Neural progenitor cell (in vitro differentiated cells): ENCODE data around the gene DNAJB8. TPM values are rescaled to one million over a fixed set of nuclear protein-coding genes. Genes with fewer than 3 reads are reported as not detected.
A peak's percentile ranks its signal among the peaks of the same experiment; 100 is the strongest.

Source experiments
- DNase-seq: peaks from one replicate; pipeline ENCODE4 v3.0.0-alpha.2; 2016; ENCODE audit warnings: low spot score
- H2AFZ ChIP-seq: fragments of 200-600 bp; sonication (generic); replicated peaks from 2 replicates; pipeline ENCODE4 v1.6.1; 2016; ENCODE audit warnings: antibody characterized with exemption
- H3F3A ChIP-seq: fragments of 200-600 bp; sonication (generic); 2 replicates; pipeline ENCODE4 v1.6.1; 2016; ENCODE audit warnings: antibody characterized with exemption, low read depth
- H3K27ac ChIP-seq: fragments of 200-600 bp; sonication (generic); 2 replicates; pipeline ENCODE4 v1.5.1; 2016; ENCODE audit warnings: mild to moderate bottlenecking
- H3K27me3 ChIP-seq: fragments of 200-600 bp; sonication (generic); 2 replicates; pipeline ENCODE4 v1.6.1; 2016; ENCODE audit warnings: mild to moderate bottlenecking, moderate library complexity
- H3K36me3 ChIP-seq: fragments of 200-600 bp; sonication (generic); 2 replicates; pipeline ENCODE4 v1.5.1; 2016
- H3K4me1 ChIP-seq: fragments of 200-600 bp; sonication (generic); 2 replicates; pipeline ENCODE4 v1.6.1; 2016; ENCODE audit warnings: mixed run types
- H3K4me2 ChIP-seq: fragments of 200-600 bp; sonication (generic); 2 replicates; pipeline ENCODE4 v1.6.1; 2016
- H3K4me3 ChIP-seq: fragments of 200-600 bp; sonication (generic); 2 replicates; pipeline ENCODE4 v1.5.1; 2016
- H3K79me2 ChIP-seq: fragments of 200-600 bp; sonication (generic); 2 replicates; pipeline ENCODE4 v1.6.1; 2016; ENCODE audit warnings: low read depth
- H3K9ac ChIP-seq: fragments of 200-600 bp; sonication (generic); 2 replicates; pipeline ENCODE4 v1.6.1; 2016
- H3K9me3 ChIP-seq: fragments of 200-600 bp; sonication (generic); 2 replicates; pipeline ENCODE4 v1.5.1; 2016; ENCODE audit warnings: low read depth
- H4K20me1 ChIP-seq: fragments of 200-600 bp; sonication (generic); 2 replicates; pipeline ENCODE4 v1.6.1; 2016; ENCODE audit warnings: low read depth
- H3K27ac Mint-ChIP-seq: 3 replicates; pipeline ENCODE4 v1.8.0; 2021; ENCODE audit warnings: mixed read lengths
- H3K27me3 Mint-ChIP-seq: 2 replicates; pipeline ENCODE4 v1.8.0; 2022; ENCODE audit warnings: low read depth, mild to moderate bottlenecking, inconsistent platforms, moderate library complexity, mixed read lengths; ENCODE audit not compliant: insufficient read depth
- H3K36me3 Mint-ChIP-seq: 3 replicates; pipeline ENCODE4 v1.8.0; 2021; ENCODE audit warnings: mixed read lengths
- H3K4me1 Mint-ChIP-seq: 3 replicates; pipeline ENCODE4 v1.8.0; 2021; ENCODE audit warnings: mixed read lengths
- H3K4me3 Mint-ChIP-seq: 3 replicates; pipeline ENCODE4 v1.8.0; 2021; ENCODE audit warnings: mild to moderate bottlenecking, moderate library complexity, mixed read lengths
- H3K9me3 Mint-ChIP-seq: 3 replicates; pipeline ENCODE4 v1.8.0; 2020; ENCODE audit warnings: mixed read lengths
- EZH2 ChIP-seq: fragments of 200-600 bp; sonication (generic); IDR thresholded peaks from 2 replicates; pipeline ENCODE4 v1.6.1; 2017; ENCODE audit warnings: antibody characterized with exemption, mild to moderate bottlenecking, moderate library complexity
- EZH2phosphoT487 ChIP-seq: fragments of 200-600 bp; sonication (generic); IDR thresholded peaks from 2 replicates; pipeline ENCODE4 v1.6.1; 2017; ENCODE audit warnings: antibody characterized with exemption
- total RNA-seq: library from RNA; depleted of rRNA; stranded (reverse); fragments of >200 nt; gene quantifications from 2 replicates; pipeline ENCODE4 v1.2.3, GENCODE V29; 2015; ENCODE audit warnings: low replicate concordance
- TF ChIP-seq, protein P1 (sequence below): fragments of 200-600 bp; sonication (generic); IDR thresholded peaks from 2 replicates; pipeline ENCODE4 v1.5.1; 2017; ENCODE audit warnings: antibody characterized with exemption, mild to moderate bottlenecking

The DNAJB8 gene
- total RNA-seq, 1 donor from 2014 or later: not detected

DNA sequence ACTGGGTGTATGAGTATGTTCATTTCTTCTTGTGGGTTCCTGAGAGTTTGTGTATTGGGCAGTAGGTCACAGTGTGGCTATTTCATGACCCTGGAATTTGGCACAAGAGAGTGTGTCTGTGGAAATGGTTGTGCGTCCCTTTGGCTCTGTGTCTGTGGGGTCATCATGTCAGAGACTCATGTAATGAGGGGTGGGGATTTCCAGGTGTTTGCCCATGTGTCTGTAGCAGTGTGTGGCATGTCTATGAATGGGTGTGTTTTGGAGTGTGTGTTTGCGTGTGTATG lies 27.6 kb upstream of the DNAJB8 start:
- Histone ChIP-seq H3F3A (peaks cover 28% of the 10 kb centered on the region), H3K4me1 (peaks cover 31% of the 10 kb centered on the region), H3K4me3 (no peak overlapping the region), H3K9me3 (no peaks in the 10 kb centered on the region), H3K9ac (no peak overlapping the region), H3K36me3 (no peaks in the 10 kb centered on the region), H2AFZ (no peak overlapping the region), H4K20me1 (peaks cover 75% of the 10 kb centered on the region), H3K27me3 (peaks cover 100% of the 10 kb centered on the region), H3K4me2 (no peak overlapping the region), H3K79me2 (no peaks in the 10 kb centered on the region), H3K27ac (no peak overlapping the region)
- peak overlapping the region; percentile 18 for H3K4me3 Mint-ChIP-seq
- H3K36me3 Mint-ChIP-seq: no peaks in the 10 kb centered on the region
- peak; percentile 1 for DNase-seq
- H3K27me3 Mint-ChIP-seq: peaks cover 83% of the 10 kb centered on the region
- no peak overlapping the region for H3K27ac Mint-ChIP-seq
- H3K9me3 Mint-ChIP-seq: peaks cover 2% of the 10 kb centered on the region
- TF ChIP-seq, protein P1, sequence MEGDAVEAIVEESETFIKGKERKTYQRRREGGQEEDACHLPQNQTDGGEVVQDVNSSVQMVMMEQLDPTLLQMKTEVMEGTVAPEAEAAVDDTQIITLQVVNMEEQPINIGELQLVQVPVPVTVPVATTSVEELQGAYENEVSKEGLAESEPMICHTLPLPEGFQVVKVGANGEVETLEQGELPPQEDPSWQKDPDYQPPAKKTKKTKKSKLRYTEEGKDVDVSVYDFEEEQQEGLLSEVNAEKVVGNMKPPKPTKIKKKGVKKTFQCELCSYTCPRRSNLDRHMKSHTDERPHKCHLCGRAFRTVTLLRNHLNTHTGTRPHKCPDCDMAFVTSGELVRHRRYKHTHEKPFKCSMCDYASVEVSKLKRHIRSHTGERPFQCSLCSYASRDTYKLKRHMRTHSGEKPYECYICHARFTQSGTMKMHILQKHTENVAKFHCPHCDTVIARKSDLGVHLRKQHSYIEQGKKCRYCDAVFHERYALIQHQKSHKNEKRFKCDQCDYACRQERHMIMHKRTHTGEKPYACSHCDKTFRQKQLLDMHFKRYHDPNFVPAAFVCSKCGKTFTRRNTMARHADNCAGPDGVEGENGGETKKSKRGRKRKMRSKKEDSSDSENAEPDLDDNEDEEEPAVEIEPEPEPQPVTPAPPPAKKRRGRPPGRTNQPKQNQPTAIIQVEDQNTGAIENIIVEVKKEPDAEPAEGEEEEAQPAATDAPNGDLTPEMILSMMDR: no peak
- no peak for TF ChIP-seq EZH2
- TF ChIP-seq EZH2phosphoT487: no peak
- peaks cover 32% of the 10 kb centered on the region for H3K4me1 Mint-ChIP-seq

DNA sequence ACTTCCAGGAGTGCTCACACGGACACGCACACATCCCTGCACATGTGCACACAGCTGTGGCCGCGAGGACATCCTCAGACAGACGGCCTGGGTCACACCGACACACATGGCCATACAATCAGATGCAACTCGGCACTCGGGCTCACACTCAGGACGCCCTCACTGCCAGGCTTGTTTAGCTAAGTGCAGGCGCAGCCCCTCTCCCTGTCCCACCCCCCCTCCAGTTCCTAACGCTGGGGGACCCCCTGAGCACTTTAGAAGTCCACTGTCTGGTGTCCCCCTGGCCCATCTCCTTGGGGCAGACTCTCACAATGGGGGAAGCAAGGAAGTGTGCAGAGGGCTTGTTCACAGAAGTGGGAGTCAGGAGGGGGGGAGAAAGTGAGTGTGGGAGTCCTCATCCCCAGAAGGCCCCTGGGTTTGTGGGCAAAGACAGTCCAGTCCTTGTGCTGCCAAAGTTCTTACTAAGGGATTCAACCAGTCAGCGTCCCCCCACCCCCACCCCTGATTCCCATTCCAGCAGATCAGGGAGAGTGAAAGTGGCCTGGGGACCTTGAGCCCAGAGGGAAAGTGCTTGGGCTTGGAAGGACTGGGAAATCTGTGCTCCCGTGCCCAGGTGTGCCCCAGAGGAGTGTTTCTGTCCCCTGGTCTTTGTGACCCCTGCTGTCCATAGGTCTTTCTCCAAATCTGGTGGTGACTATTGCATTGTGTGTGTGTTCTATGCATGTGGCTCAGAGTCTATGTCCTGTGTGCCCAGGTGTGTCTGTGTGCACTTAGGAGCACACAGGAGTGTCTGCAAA lies 27.1 kb upstream of the DNAJB8 start:
- Mint-ChIP-seq H3K27me3 (peaks cover 82% of the 10 kb centered on the region), H3K27ac (no peak overlapping the region), H3K9me3 (peaks cover 2% of the 10 kb centered on the region), H3K36me3 (no peaks in the 10 kb centered on the region), H3K4me3 (peak overlapping the region; percentile 72), H3K4me1 (peaks cover 30% of the 10 kb centered on the region)
- Histone ChIP-seq H2AFZ (no peak overlapping the region), H3K4me1 (peaks cover 37% of the 10 kb centered on the region), H3K36me3 (no peaks in the 10 kb centered on the region), H3K4me3 (no peak overlapping the region), H3K9ac (no peak overlapping the region), H3K79me2 (no peaks in the 10 kb centered on the region), H3K4me2 (no peak overlapping the region), H3F3A (peaks cover 28% of the 10 kb centered on the region), H4K20me1 (peaks cover 80% of the 10 kb centered on the region), H3K9me3 (no peaks in the 10 kb centered on the region), H3K27me3 (peaks cover 100% of the 10 kb centered on the region), H3K27ac (no peak overlapping the region)
- DNase-seq: peak; percentile 36
- TF ChIP-seq, protein P1: no peak
- peak; percentile 13 for TF ChIP-seq EZH2phosphoT487

DNA sequence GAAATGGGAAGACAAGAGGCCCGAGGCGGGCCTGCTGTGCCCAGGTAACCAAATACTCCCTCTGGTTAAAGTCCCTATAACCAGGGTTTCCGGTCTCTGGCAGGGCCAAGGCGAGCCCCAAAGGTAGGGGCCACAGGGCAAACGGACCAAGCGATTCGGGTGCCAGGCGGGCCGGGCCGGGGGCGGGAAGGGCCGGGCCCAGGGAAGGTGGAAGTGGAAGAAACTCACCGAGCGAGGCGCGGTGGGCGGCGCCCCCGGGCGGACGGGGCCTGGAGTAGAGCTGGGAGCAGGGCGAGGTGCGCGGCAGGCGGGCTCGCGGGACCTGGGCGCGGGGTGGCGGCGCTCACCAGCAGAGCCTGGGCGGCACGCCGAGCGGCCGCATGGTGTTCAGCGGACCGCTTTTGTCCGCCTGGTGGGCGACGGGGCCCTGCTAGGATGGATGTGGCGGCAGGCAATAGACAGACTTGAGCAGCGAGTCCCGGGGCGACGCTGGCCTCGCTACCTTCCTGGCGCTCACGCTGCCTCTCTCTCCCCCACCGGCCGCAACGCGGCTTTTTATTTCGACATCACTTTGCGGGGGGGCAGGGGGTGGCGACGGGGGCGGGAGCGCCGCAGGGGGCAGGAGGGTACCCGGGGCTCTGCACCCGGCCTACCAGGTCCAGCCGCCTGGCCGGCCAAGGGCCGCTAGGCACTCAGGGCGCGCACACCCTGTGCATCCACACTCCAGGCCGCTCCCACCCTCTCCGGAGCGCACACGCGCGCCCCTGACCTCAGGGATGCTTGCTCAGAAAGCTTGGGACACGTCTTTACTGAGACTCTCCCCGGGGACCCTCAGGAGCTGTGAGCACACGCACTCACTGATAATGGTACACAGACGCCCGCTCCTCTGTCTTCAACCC lies 26.2 kb upstream of the DNAJB8 start, which contains the start of gene GATA2:
GATA2 (minus strand) TSS at position 531 of the 899 bp plus-strand sequence. CDS start 6,170 bp downstream, outside the sequence.
- Mint-ChIP-seq H3K4me1 (peaks cover 21% of the 10 kb centered on the region), H3K4me3 (peak within 1 kb of the TSS; percentile 72), H3K27me3 (peaks cover 79% of the 10 kb centered on the region), H3K36me3 (no peaks in the 10 kb centered on the region), H3K27ac (no peak within 1 kb of the TSS), H3K9me3 (peaks cover 2% of the 10 kb centered on the region)
- H3F3A ChIP-seq: peaks cover 28% of the 10 kb centered on the region
- H3K4me1 ChIP-seq: peaks cover 39% of the 10 kb centered on the region
- TF ChIP-seq EZH2 (peak; percentile 87), EZH2phosphoT487 (peak; percentile 78)
- TF ChIP-seq, protein P1: peak; percentile 30
- H3K36me3 ChIP-seq: no peaks in the 10 kb centered on the region
- H3K4me3 ChIP-seq: peak within 1 kb of the TSS; percentile 30
- H3K4me2 ChIP-seq: peak within 1 kb of the TSS; percentile 70
- H3K27ac ChIP-seq: no peak within 1 kb of the TSS
- H2AFZ ChIP-seq: no peak within 1 kb of the TSS
- no peak within 1 kb of the TSS for H3K9ac ChIP-seq
- peaks cover 89% of the 10 kb centered on the region for H4K20me1 ChIP-seq
- DNase-seq: peak; percentile 71
- peaks cover 100% of the 10 kb centered on the region for H3K27me3 ChIP-seq
- H3K9me3 ChIP-seq: no peaks in the 10 kb centered on the region
- no peaks in the 10 kb centered on the region for H3K79me2 ChIP-seq
